GM18907 (cell line): Measurements from ENCODE around the gene KHDC1.
"Not testable (repeated sequence)": the region's sequence is repeated elsewhere in the genome, so short reads cannot be mapped to it uniquely, and the experiment has no call there.

Experiments
- ATAC-seq: cut with Tn5 transposase; IDR thresholded peaks from one replicate; pipeline ENCODE4 v1.9.1; 2021; ENCODE audit warnings: mild to moderate bottlenecking, moderate library complexity; ENCODE audit not compliant: unreplicated experiment

The KHDC1 gene

DNA sequence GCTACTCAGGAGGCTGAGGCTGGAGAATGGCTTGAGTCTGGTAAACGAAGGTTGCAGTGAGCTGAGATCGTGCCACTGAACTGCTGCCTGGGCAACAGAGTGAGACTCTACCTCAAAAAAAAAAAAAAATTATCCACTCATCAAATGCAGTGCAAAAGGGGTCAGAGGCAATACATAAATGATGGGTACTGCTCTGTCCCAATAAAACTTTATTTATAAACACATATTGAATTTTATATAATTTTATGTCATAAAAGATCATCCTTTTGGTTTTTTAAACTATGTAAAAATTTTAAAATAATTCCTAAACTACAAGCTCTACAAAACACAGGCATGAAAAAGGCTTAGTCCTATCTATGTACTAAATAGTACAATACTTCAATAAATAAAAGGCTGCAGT lies 10.3 kb downstream of the KHDC1 start:
- ATAC-seq, result no peak

DNA sequence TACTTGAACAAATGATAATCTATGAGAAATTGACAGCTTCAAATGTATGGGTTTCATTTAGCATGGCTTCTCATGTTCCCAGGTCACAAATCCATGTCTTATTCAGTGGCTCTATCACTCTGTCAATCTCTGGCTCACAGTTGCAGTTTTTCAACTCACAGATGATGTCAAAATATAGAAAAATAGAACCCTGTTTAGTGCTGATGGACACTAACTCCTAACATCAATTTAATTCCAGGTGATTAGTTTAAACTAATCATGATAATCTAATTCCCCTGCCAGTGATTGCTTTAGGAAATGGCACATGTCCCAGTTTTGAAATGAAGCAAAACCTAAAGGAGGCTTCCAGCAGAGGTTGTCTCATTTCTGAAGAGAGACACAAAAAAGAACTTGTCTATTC lies 13.0 kb downstream of the KHDC1 start:
- ATAC-seq, result no peak

DNA sequence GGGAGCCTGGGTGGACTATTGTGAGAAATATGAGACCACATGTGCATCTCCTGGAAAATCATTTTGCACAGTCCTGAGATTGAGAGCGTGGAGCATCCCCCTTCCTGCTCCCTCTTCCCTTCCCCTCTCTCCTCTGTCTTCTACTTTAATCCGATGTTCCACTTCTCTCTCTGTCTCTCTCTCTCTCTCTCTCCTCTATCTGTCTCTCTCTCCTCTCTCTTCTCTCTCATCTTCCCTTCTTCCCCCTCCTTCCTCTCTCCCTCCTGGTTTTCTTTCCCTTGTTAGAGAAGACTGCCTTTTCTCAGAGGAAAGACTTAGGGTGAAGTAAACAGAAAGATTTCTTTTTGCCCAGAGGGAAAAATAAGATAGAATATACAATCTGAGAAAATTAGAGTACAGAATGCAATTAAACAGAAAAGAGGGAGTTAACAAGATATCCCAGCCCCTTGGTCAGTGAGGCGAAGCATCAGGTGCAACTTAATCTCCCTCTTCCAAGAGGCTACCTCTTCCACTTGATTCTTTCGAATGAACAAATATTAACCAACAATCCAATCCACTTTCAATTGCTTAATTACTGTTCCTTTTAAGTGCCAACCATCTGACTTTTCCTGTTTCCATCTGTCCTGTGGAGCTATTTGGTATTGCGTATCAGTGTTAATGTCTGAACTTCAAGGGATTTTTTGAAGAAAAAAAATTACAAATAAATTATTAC lies 14.6 kb downstream of the KHDC1 start:
- no peak for ATAC-seq

DNA sequence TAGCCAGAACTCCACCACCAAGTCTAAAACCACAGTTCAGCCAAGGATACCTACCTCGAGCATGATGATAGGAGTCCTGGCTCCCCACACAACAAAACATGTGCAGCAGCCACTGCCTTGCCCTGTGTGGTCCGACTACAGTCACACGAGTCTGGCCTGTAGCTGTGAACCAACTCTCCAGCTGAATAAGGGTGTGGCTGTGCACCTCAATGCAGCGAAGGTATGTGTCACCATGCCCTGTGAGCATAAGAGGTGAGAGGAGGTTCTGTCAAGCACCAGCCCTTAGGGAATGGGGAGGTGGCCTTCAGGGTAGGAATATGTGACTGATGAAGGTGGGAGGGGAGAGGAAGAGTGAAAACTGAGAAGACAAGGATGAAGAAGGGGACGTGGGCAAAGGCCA lies 21.0 kb downstream of the KHDC1 start:
- no peak for ATAC-seq

DNA sequence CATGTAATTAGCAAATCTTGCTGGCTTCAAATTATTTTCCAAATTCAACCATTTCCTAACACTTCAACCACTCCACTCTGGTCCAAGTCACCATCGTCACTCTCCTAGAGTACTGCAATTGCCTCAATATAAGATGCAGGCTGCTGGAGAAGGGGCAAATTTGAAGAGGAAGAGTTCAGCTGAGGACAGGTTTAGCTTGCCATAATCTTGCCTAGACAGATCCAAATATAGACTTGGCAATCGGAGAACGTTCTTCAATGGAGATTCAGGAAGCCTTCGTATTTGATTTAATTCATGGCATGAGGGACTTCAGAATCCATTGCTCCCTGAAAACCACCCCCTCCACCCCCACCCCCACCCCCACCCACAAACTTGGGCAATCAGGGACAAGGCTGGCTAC lies 22.3 kb downstream of the KHDC1 start:
- no peak for ATAC-seq

DNA sequence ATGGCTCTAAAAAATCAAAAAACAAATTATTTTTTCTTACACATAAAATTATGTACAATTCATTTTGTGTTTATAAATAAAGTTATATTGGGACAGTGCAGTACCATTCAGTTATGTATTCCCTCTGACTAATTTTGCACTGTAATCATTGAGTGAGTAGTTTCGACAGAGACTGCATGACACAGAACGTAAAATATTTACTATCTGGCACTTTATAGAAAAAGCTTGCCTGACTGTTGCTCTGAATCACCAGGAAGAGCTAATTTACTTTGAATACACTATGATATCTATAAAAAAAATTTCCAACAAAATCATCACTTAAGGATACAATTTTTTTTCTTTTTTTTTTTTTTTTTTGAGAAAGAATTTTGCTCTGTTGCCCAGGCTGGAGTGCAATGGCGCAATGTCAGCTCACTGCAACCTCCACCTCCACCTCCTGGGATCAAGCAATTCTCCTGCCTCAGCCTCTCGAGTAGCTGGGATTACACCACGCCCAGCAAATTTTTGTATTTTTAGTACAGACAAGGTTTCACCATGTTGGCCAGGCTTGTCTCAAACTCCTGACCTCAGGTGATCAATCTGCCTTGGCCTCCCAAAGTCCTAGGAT lies 26.7 kb downstream of the KHDC1 start:
- ATAC-seq, result no peak

DNA sequence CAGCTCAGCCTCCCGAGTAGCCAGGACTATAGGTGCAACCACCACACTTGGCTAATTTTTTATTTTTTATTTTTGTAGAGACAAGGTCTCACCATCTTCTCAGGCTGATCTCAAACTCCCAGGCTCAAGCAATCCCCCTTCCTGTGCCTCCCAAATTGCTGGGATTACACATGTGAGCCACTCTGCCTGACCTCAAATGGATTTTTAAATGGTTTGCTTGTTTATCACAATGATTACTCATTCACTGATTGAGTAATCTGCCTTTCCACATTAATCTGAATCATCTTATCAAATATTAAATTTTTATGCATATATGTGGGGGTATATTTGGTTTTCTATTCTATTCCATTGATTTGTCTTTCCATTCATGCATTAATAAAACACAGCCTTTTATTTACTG lies 28.3 kb downstream of the KHDC1 start:
- ATAC-seq, result no peak

DNA sequence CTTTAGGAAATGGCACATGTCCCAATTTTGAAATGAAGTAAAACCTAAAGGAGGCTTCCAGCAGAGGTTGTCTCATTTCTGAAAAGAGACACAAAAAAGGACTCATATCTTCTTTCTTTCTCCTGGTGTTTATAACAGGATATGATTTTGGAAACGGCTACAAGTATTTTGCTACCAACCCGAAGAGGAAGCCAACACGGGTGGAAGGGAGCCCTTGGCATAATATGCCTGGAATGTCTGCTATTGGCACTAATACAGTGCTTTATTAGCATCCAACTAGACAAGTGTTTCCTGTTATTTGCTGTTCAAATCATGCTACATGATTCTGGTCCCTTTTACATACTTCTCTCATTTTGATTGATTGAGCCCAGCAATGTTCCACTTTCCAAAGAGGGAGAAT lies 29.0 kb downstream of the KHDC1 start:
- not testable (repeated sequence) for ATAC-seq

DNA sequence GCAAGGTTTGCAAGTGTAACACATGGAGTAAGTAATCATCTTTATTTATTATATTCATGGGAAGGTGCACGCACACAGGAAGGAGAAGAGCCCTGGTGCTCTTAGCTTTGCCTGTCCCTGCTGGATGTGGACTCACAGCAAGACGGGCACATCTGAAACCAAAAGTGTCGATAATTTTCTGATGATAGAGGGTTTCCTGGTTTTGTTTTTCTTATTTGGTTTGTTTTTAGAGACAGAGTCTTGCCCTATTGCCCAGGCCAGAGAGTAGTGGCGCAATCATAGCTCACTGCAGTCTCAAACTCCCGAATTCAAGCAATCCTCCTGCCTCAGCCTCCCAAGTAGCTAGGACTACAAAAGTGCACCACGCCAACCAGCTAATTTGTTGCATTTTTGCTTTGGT lies 29.9 kb downstream of the KHDC1 start:
- no peak for ATAC-seq

DNA sequence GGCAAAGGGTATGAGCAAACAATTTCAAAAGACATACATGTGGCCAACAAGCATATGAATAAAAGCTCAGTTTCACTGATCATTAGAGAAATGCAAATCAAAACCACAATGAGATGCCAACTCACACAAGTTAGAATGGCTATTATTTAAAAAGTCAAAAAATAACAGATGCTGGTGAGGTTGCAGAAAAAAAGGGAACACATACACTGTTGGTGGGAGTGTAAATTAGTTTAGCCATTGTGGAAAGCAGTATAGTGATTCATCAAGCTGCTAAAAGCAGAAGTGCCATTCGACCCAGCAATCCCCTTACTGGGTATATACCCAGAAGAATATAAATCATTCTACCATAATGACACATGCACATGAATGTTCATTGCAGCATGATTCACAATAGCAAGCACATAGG lies 31.0 kb downstream of the KHDC1 start:
- peak; percentile 80 for ATAC-seq

DNA sequence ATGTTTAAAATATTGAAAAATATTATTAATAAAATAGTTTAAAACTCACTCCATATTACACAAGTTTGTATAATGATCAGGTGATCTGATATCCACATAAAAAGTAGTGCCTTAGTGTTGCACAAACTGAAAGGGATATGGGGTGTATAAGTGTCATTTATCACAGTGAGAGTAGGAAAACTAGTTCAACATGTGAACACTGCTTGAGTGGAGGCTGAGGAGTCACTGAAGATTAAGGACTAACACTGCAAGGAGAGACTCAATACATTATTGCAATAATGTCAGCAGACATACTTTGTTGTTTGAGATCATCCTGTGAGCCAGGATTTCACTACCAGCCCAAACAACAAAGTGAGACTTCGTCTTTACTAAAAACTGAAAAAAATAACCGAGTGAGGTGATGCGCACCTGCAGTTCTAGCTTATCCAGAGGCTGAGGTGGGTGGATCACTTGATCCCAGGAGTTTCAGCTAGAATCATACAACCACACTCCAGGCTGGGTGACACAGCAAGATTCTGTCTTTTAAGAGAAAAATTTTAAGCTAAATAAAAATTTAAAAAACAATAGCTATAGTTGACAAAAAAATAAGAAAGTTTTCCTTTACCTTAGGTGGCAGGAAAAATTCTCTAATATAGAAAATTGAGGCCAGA lies 35.3 kb downstream of the KHDC1 start:
- no peak for ATAC-seq

DNA sequence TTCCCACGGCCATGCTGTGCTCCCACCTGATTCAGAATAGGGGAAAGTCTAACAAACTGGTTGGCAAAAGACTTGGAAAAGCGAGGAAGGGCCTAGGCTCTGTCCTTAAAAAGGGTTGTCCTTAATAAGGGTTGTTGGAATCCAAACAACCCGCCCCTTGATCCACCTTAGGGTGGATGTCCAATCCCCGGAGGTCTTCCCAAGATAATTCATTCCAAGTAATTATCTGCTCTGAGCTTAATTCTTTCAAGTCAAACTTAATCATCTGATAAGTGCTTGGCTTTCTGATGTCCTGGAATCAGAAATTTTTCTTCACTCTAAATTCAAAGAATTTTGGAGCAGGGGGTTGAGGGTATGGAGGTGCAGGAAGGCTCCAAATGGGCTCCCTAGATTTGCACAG lies 37.6 kb downstream of the KHDC1 start, which contains the start of gene KHDC1L:
KHDC1L (minus strand) TSS at position 101 of the 400 bp plus-strand sequence; CDS start at position 13, 88 bp downstream.
- no peak for ATAC-seq

DNA sequence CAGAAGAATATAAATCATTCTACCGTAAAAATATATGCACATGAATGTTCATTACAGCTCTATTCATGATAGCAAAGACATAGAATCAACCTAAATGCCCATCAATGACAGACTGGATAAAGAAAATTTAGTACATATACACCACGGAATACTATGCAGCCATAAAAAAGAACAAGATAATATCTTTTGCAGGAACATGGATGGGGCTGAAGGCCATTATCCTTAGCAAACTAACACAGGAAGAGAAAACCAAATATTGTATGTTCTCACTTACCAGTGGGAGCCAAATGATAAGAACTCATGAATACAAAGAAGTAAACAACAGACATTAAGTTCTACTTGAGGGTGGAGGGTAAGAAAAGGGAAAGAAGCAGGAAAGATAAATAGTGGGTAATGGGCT lies 46.1 kb downstream of the KHDC1 start:
- no peak for ATAC-seq

DNA sequence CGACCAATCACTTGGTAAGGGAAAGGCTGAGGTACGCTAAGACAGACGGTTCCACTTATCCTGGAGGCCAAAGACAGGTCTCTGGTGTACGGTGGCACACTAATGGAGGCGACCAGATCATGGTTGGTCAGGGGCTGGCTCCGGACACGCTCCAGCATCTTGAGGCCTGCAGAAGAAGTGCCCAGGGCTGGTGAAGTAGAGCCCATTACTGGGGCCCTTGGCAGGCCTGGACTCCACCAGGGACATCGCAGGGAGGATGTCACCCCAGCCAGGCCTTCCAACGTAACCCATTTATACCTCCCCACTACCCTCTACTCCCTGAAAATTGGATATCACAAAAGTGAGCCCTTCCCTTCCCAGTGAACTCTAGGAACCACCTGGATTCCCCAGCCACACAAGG lies 53.9 kb downstream of the KHDC1 start:
- no peak for ATAC-seq

DNA sequence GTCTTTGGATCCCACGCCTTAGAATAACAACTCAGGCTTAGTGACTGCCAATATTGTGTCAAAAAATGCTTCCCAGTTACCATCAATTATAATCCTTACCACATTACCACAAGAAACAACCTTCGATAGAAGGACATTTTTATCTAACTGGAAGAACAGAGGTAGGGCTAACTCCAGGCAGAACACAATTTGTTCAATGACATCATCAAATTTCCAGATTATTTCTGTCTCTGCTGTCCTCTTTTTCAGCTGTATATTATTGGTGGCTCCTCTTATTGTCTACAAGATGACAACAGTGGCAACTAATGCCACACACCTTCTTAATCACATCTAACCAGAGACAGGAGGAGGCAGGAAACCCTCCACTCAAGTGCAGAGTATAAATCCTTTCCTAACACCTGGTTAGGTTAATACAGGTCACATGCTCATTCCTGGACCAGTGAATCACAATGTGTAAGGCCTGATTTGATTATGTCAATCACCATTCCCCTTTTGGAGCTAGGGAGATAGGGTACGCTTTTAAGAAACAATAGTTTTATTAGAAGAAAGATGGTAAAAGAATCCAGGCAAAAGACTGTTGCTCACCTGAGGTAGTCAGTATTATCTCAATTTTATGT lies 55.7 kb downstream of the KHDC1 start:
- ATAC-seq, result no peak

DNA sequence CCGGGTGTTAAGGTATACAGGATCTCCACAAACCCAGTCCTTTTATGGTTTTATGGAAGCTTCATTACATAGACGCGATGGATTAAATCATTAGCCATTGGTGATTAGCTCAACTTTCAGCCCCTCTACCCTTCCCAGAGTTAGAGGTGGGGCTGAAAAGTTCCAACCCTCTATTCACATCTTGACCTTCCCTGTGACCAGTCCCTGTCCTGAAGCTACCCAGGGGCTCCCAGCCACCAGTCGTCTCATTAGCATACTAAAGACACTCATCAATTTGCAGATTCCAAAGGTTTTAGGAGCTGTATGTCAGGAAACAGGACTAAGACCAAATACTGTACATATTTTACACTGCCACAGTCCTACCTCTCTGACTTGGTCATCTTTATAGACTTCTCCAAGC lies 58.7 kb downstream of the KHDC1 start:
- no peak for ATAC-seq

DNA sequence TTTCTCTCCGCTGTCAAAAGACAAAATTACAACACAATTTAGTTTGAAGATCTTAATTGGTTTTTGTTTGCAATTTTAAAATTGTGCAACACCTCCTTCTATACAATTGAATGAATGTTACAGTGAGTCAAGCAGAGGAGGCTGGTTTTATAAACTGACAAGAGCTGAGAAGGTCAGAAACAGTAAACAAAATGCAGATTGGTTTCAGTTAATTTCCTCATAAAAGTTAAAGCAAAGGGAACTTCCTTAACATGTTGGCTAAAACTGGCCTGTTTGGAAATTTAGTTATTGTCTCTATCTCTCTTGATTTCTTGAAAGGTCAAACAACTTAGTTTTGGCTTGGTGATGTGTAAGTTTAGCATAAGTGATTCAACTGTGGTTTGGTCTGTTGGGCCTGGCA lies 59.9 kb downstream of the KHDC1 start:
- ATAC-seq, result no peak

DNA sequence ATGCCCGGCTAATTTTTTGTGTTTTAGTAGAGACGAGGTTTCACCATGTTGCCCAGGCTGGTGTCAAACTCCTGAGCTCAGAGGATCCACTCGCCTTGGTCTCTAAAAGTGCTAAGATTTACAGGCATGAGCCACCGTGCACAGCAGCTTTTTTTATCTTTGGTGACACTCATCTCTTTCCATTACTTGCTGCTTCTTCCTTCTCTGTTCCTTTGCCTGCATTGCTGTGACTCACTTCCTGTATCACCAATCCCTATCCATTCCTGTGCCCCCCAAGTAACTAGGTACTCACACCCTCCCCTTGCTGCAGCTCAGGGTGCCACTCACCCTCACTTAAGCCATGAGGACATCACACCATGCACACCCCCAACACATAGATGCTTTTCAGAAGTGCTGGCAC lies 62.3 kb downstream of the KHDC1 start:
- ATAC-seq, result no peak

DNA sequence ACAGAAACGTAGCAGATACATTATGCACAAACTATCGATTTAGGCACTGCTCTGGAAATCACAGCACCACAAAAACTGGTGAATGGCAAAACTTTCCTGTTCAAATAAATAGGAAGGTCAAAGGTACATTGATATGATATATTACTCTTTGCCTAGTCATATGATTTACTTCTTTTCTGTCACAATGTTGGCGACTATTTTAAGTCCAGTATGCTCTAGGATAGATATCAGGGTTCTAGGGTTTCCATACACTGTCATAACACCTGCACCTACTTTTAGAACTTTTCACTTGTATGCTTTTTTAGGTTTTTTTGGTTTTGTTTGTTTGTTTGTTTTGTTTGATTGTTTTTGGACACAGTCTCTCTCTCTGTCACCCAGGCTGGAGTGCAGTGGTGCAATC lies 62.7 kb downstream of the KHDC1 start:
- ATAC-seq, result no peak

DNA sequence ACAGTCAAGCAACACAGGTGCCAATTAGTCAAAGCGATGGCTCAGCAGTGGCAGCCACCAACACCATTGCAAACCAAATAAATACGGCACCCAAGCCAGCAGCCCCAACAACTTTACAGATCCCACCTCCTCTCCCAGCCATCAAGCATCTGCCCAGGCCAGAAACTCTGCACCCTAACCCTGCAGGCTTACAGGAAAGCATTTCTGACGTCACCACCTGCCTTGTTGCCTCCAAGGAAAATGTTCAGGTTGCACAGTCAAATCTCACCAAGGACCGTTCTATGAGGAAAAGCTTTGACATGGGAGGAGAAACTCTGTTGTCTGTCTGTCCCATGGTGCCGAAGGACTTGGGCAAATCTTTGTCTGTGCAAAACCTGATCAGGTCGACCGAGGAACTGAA lies 68.3 kb downstream of the KHDC1 start:
- ATAC-seq, result no peak

DNA sequence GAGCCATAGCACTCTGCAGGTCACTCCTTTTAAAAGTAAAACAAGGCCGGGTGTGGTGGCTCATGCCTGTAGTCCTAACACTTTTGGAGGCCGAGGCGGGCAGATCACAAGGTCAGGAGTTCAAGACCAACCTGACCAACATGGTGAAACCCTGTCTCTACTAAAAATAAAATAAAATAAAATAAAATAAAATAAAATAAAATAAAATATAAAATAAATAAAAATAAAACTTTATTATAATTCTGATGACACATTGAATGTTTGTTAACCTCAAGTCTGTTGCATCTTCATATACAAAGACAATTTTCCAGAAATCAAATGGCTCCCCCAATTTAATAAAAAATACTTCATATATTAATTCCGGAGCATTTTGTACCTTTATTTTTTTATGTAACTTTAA lies 69.7 kb downstream of the KHDC1 start:
- ATAC-seq, result not testable (repeated sequence)
